GM18502 (cell line): ENCODE data around the gene TAS2R38.
"Not testable (repeated sequence)": the region's sequence is repeated elsewhere in the genome, so short reads cannot be mapped to it uniquely, and the experiment has no call there.

Experiments used
- ATAC-seq: cut with Tn5 transposase; IDR thresholded peaks from one replicate; pipeline ENCODE4 v1.9.1; 2021; ENCODE audit warnings: mild to moderate bottlenecking; ENCODE audit not compliant: unreplicated experiment, poor library complexity

The TAS2R38 gene

GRCh38 chr7:141973673-141974072 is at the start of gene TAS2R38:
TAS2R38 (minus strand) TSS chr7:141973773; CDS start chr7:141973689, 84 bp downstream.
- no peak for ATAC-seq

DNA sequence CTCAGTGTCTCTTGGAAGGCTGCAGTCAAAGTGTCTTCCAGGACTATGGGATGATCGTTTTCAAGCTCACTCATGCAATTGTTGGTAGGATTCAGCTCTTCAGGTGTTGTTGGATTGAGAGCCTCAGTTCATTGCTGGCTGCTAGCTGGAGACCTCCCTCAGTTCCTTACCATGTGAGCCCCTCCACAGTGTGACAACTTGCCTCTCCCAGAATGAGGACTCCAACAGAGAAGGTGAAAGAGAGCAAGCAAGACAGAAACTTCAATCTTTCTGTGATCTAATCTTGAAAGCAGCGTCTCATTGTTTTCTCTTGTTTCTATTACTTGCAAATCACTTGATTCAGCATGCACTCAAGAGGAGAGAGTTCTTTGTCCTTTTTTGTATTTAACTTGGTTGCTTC is 44.6 kb upstream of the TAS2R38 start:
- ATAC-seq: no peak

DNA sequence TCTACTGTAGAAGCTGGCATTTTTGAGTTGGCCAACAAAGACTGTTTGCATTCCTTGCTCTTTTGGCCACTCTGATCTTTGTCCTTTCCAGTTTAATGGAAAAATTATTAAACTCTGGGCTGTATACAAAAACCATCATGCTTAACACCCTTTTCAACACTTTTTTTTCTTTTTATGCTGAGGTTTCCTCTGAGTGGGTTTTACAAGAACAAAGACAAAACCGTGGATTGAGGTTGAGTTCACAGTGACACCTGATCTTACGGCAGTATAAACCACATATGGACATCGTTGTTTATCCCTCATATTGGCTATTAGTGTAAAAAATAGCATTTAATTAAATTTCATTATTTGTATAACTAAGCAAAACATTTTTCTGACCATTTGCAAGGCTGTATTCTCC is 43.9 kb upstream of the TAS2R38 start:
- no peak for ATAC-seq

DNA sequence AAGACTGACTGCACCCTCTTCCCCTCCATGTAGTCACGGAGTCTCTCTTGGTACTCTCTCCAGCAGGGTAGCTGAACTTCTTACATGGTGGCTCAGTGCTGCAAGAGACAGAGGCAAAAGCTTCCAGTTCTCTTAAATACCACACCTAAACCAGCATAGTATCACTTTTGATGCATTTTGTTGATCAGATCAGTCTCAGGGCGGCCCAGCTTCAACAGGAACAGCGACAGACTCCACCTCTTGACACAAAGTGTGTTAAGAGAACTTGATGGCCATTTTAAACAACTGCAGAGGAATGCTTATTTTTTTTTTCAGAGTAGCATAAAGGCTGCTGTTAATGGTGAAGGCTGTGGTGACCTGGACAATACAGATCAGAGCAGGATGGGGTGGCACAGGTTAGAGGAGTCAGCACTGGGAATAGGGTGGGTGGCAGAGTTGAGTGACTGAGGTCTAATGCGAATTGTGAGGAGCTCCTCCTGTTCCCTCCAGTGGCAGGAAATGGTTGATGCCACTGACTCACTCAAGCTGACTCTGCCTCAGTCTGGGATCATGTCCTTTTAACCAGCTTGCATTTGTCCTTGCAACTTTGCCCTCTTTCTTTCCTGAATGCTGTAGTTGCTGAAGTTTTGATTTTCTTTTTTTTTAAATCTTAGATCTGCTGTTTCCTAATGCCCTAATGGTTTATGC is 39.4 kb upstream of the TAS2R38 start:
- no peak for ATAC-seq

- no peak for ATAC-seq
These were observed 37.5 kb upstream of the TAS2R38 start for GRCh38 chr7:142010952-142011548.

GRCh38 chr7:142009187-142009586 is 35.6 kb upstream of the TAS2R38 start:
- no peak for ATAC-seq

GRCh38 chr7:142006577-142006976 is 33.0 kb upstream of the TAS2R38 start:
- ATAC-seq: no peak

- ATAC-seq: no peak
These were observed 28.6 kb upstream of the TAS2R38 start for GRCh38 chr7:142002179-142002578.

GRCh38 chr7:142001163-142001874 is 27.7 kb upstream of the TAS2R38 start:
- no peak for ATAC-seq

GRCh38 chr7:142000244-142000643 is 26.7 kb upstream of the TAS2R38 start:
- ATAC-seq: no peak

DNA sequence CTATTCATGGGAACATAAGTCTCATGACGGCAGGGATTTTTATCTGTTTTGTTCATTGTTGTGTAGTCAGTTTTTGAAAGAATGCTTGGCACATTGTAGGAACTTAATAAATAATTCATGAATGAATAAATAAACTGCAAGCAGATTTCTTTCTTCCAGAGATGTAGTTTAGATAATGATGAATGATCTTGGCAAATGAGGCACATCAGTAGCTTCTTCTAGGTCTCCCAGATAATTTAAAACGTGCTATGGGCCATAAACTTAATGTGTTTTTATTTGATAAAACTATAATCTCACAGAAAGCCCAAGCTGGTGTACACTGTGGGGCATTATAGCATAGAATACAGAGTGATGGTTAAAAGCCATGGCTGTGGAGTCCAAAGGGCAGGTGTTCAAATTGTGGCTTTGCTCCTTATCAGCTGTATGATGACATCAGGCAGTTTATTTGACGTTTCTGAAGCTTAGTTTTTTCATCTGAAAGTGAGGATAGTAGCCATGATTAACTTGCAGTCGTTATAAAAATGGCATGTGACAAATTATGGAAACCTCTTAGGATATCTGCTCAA is 25.6 kb upstream of the TAS2R38 start:
- ATAC-seq: no peak

- ATAC-seq: no peak
These were observed 19.8 kb upstream of the TAS2R38 start for GRCh38 chr7:141993354-141993753.

GRCh38 chr7:141992688-141993087 is 19.1 kb upstream of the TAS2R38 start:
- ATAC-seq: no peak

DNA sequence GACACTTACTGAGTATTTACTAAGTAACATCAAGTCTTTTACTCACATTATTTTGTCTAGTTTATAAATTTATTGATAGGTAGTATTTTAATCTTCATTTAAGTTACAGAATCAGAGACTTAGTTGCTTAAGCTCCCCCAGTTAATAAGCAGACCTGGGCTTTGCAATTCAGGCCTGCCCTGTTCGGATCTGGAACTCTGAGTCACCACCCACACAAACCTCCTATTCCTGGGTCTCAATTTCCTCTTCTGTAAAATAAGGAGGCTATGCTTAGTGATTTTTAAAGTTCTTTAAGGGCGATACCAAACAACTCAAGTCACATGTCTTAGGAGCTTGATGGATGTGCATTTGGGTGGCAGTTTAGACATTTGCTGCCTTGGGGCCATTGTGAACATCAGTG is 18.6 kb upstream of the TAS2R38 start:
- ATAC-seq: no peak

GRCh38 chr7:141991140-141991539 is 17.6 kb upstream of the TAS2R38 start:
- ATAC-seq: no peak

DNA sequence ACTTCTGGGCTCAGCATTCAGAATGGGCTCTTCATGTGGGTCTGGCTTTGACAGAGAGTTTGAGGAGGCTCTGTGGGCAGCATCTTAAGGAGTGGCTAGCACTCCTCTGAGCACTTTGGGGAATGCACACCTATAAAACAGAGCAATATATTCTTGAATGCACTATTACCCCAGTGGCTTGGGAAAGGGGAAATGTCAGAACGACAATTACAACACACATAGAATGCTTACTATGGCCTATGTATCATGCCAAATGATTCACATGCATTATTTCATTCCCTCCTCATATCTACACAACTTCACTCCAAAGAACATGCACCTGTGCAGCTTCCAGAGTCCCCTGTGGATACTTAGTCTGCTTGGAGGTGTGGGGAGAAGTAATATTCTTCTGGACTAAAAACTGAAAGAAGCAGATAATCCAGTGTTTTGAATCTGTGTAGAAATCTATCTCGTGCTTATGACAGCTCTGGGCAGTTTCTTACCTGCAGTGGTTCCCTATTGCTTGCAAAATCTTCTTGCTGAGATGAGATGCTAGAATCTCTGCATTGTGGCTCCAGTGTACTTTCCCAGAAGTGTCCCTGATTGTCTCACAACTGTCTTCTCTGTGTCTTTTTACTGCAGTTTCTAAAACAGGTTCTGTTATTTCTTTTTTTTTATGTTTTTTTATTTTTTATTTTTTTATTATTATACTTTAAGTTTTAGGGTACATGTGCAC is 16.6 kb upstream of the TAS2R38 start:
- ATAC-seq: no peak

DNA sequence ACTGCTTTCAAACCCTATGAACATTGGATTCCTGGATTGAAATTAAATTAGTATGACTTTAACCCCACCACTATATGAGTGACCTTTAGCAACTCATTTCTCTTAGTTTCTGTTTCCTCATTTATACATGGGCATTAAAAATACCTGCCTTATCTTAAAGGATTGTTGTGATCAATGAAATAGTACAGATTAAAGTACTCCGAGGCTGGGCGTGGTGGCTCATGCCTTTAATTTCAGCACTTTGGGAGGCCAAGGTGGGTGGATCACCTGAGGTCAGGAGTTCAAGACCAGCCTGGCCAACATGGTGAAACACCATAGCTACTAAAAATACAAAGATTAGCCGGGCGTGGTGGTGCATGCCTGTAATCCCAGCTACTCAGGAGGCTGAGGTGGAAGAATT is 14.2 kb upstream of the TAS2R38 start:
- ATAC-seq: not testable (repeated sequence)

DNA sequence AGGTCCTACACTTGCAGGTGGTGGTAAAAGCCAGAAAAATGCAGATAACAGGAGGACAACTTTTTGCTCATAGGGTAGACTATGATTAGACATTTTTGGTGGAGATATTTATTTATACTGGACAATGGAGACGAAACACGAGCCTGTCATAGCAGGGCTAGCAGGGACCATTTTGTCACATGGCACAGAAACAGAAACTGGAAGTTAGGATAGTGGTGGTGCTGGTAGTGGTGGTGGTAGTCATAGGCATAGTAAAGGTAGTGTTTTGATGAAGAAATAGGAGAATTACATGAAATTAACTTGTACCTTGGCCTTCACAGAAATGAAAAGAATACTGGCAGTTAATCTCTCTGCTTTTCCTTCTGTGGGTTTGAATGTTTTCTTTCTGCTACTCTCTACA is 13.3 kb upstream of the TAS2R38 start:
- no peak for ATAC-seq

- ATAC-seq: not testable (repeated sequence)
These were observed 12.4 kb upstream of the TAS2R38 start for GRCh38 chr7:141985926-141986325.

- no peak for ATAC-seq
These were observed 6.0 kb upstream of the TAS2R38 start for GRCh38 chr7:141979568-141979967.

DNA sequence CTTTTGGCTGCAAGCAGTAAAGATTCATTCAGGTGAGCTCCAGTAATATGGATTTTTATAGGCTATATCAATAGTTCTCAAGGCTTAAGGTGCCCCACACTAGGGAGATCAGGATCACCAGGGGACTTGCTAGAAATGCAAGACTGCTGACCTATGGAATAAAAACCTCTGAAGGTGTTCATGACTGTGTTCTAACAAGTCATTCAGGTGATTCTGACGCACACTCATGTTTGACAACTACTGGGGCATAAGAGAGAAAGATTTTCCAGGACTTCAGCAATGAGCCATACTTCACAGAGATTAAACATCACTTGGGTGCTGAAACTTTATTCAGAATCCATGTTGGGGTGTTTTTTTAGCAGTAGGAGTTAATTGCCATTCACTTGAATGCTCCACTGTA is 4.8 kb upstream of the TAS2R38 start:
- ATAC-seq: no peak
